Measurements from ENCODE around the gene SORT1.
"Not testable (repeated sequence)": the region's sequence is repeated elsewhere in the genome, so short reads cannot be mapped to it uniquely, and the experiment has no call there.

SORT1 gene

DNA sequence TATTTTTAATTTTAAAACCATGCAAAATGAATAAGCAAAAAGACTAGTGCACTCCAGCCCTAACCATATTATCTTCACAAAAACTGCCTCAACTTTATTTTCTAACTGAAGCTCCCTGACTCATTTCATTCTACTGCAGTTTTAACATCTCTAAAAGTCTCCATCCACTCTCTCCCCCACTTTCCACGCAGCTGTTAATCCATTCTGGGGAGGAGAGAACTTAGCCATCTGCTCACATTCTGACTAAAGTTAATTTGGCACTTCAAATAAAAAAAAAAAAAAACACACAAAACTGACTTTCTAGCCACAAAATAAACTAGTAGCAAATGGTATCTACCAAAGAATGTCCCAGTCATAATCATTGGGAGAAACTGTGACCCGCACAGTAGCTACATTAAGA, 85.5 kb downstream of the SORT1 start:
- Mint-ChIP-seq H3K9me3 (no peaks in the 10 kb centered on the region), H3K27me3 (peaks cover 18% of the 10 kb centered on the region), H3K36me3 (ENCODE audit: insufficient read depth) (no peaks in the 10 kb centered on the region), H3K4me3 (no peak overlapping the region), H3K27ac (ENCODE audit: low read depth) (no peak overlapping the region), H3K4me1 (no peaks in the 10 kb centered on the region)
- ATAC-seq (replicated peaks; ENCODE audit: extremely low read depth, poor library complexity, severe bottlenecking), result no peak
- DNase-seq (ENCODE audit: low spot score in 2 of 2), result no peak

DNA sequence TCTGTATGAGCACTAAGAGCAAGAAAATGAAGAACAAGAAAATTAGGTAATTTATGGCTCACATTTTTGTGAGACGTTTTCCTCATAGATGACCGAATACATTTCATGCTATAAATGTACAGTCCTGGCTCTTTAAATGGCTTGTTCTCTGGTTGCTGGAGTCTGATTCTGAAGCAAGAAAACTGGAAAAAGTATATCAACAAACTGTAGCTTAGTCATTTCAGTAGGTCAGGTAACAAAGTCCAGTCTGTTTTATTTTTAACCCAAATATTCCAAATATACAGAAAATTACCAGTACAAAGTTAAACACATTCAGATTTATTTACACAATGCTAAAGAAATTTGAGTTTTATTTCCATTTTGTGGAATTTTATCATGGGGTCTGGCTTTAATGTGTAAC, 88.4 kb downstream of the SORT1 start:
- DNase-seq (ENCODE audit: low spot score in 2 of 2) (no peak), ATAC-seq (replicated peaks; ENCODE audit: extremely low read depth, poor library complexity, severe bottlenecking) (no peak)
- H3K4me1 Mint-ChIP-seq, result no peaks in the 10 kb centered on the region
- no peaks in the 10 kb centered on the region for H3K36me3 Mint-ChIP-seq (ENCODE audit: insufficient read depth)
- H3K27ac Mint-ChIP-seq (ENCODE audit: low read depth), result no peak overlapping the region
- peaks cover 18% of the 10 kb centered on the region for H3K27me3 Mint-ChIP-seq
- H3K4me3 Mint-ChIP-seq, result no peak overlapping the region
- no peaks in the 10 kb centered on the region for H3K9me3 Mint-ChIP-seq

DNA sequence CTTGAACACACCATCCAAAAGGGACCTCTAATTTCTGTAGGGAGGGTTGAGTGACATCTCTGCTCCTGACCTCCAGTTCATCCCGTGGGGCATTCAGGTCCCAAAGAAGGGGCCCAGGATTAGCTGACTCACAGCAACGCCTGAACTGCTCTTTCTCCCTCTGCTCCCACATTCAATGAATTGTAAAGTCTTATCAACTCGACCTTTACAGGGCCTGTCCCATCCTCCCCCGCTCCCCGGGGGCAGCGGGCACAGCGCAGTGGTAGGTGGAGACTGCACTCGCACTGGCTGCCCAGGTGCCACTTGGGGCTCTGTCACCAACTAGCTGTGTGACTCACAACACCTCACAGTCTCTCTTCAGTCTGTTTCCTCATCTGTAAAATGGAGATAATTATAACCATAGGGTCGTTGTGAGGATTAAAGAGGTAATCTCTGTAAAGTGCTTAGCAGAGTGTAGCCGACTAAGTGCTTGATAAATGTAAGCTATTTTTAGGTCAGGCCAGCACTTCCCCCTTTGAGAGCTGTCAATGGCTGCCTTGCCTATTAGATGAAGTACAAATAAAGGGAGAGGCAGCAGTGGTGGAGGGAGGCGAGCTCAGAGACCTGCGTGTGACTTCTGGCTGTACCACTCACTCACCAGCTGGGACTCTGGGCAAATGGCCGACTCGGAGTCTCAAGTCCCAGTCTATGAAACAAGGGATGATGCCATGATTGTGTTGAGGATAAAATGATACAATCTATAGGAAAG, 90.3 kb downstream of the SORT1 start:
- Mint-ChIP-seq H3K27ac (ENCODE audit: low read depth) (no peak overlapping the region), H3K4me1 (no peaks in the 10 kb centered on the region), H3K4me3 (no peak overlapping the region), H3K36me3 (ENCODE audit: insufficient read depth) (no peaks in the 10 kb centered on the region), H3K9me3 (no peaks in the 10 kb centered on the region), H3K27me3 (peaks cover 18% of the 10 kb centered on the region)
- ATAC-seq (replicated peaks; ENCODE audit: extremely low read depth, poor library complexity, severe bottlenecking) (no peak), DNase-seq (ENCODE audit: low spot score in 2 of 2) (no peak)

DNA sequence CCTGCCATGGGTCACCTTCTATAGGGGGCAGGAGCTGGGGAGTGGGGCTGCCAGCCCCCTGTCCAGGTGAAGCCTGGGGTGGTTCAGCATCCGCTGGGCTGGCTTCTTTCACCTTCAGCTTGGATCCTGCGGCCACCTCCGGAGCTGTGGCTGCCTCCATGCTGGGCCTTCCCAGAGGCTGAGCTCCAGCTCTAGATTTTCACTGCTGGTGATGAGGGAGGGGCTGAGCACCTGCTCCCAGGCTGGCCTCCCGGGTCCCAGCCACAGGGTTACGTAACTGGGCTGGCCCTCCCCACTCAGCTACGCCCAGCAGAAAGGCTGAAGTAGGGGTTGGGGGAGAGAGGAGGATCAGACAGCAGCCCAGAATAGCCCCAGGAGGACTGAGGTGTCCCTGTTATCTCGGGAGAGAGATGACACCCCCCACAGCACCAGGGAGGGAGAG, 90.9 kb downstream of the SORT1 start, which contains the start of gene MYBPHL:
Gene MYBPHL (minus strand): TSS at position 180 of the 442 bp plus-strand sequence. CDS start 20 bp downstream, at position 160.
- Mint-ChIP-seq H3K36me3 (ENCODE audit: insufficient read depth) (no peaks in the 10 kb centered on the region), H3K4me3 (no peak within 1 kb of the TSS)

DNA sequence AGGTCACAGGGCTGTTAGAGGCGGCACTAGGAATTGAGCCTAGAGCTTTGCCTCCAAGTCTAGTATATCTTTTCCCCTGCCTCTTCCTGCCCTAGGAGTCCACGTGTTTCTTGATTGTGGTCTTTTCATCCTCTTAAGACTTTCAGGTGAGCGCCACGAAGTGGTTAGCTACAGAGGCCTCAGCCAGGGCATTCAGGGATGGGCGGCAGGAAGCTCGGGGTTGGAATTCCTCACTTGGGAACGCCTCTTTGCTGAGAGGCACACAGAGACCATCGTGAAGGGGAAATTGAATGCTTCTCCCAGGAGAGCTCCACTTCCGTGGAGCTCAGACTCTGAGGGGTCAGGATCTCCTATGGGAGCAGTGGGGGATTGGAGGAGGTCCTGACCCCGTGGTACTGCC, 91.7 kb downstream of the SORT1 start:
- H3K9me3 Mint-ChIP-seq; DNase-seq (ENCODE audit: low spot score in 2 of 2); ATAC-seq (replicated peaks; ENCODE audit: extremely low read depth, poor library complexity, severe bottlenecking); H3K27ac Mint-ChIP-seq (ENCODE audit: low read depth); H3K36me3 Mint-ChIP-seq (ENCODE audit: insufficient read depth); H3K4me1 Mint-ChIP-seq; H3K4me3 Mint-ChIP-seq: not testable (repeated sequence)
- H3K27me3 Mint-ChIP-seq, result peaks cover 18% of the 10 kb centered on the region

More for the DNA sequence above, 90.9 kb downstream of the SORT1 start, which contains the start of gene MYBPHL:
- no peaks in the 10 kb centered on the region for H3K9me3 Mint-ChIP-seq
- peaks cover 18% of the 10 kb centered on the region for H3K27me3 Mint-ChIP-seq
- no peaks in the 10 kb centered on the region for H3K4me1 Mint-ChIP-seq
- DNase-seq (ENCODE audit: low spot score in 2 of 2) (no peak), ATAC-seq (replicated peaks; ENCODE audit: extremely low read depth, poor library complexity, severe bottlenecking) (no peak)
- no peak within 1 kb of the TSS for H3K27ac Mint-ChIP-seq (ENCODE audit: low read depth)

DNA sequence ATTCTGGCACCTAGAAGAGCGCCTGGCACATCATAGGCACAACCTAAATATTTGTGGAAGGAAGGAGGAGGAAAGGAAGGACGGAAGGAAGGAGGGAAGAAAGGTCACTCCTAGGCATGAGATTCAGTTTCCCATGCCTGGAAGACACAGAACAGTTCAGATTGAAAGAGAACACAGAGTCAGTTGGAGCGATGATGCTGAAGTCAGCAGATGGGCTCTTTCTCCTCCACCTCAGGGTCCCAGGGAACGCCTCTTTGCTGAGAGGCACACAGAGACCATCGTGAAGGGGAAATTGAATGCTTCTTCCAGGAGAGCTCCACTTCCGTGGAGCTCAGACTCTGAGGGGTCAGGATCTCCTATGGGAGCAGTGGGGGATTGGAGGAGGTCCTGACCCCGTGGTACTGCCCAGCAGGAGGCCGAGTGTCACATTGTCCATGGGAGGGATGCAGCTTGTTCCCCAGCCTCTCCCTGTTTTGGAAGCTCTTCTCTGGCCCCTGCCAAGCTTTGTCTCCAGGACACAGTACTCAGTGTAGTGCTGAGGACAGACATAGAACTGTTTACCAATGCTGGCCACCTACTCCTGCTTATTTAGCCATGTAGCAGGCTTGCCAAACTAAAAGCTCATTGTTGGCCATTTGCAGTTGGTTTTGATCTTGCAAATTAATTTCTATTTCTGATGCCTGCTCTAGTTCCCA, 93.3 kb downstream of the SORT1 start:
- H3K4me1 Mint-ChIP-seq, result no peaks in the 10 kb centered on the region

DNA sequence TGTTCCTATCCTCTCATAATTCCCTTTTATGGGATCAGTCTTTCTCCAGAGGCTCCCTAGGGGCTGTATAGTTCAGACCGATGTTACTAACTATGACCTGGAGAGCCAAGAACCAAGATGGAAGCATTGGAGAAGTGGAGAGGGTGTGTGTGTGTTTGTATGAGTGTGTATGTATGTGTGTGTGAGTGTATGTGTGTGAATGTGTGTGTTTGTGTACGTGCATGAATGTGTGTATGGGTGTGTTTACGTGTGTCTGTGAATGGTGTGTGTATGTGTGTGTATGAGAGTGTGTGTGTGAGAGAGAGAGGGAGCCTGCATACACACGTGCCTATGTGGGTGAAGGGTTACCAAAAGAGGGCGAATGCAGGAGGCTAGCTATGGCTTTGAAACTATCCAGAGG, 95.8 kb downstream of the SORT1 start:
- DNase-seq (ENCODE audit: low spot score in 2 of 2) (no peak), ATAC-seq (replicated peaks; ENCODE audit: extremely low read depth, poor library complexity, severe bottlenecking) (no peak)
- Mint-ChIP-seq H3K9me3 (no peaks in the 10 kb centered on the region), H3K27me3 (peaks cover 18% of the 10 kb centered on the region), H3K36me3 (ENCODE audit: insufficient read depth) (no peaks in the 10 kb centered on the region), H3K4me3 (no peak overlapping the region), H3K4me1 (no peaks in the 10 kb centered on the region), H3K27ac (ENCODE audit: low read depth) (no peak overlapping the region)

More for the DNA sequence above, 93.3 kb downstream of the SORT1 start:
- no peaks in the 10 kb centered on the region for H3K9me3 Mint-ChIP-seq
- ATAC-seq (replicated peaks; ENCODE audit: extremely low read depth, poor library complexity, severe bottlenecking) (no peak), DNase-seq (ENCODE audit: low spot score in 2 of 2) (no peak)
- H3K36me3 Mint-ChIP-seq (ENCODE audit: insufficient read depth), result no peaks in the 10 kb centered on the region
- peaks cover 15% of the 10 kb centered on the region for H3K27me3 Mint-ChIP-seq
- no peak overlapping the region for H3K27ac Mint-ChIP-seq (ENCODE audit: low read depth)
- no peak overlapping the region for H3K4me3 Mint-ChIP-seq

DNA sequence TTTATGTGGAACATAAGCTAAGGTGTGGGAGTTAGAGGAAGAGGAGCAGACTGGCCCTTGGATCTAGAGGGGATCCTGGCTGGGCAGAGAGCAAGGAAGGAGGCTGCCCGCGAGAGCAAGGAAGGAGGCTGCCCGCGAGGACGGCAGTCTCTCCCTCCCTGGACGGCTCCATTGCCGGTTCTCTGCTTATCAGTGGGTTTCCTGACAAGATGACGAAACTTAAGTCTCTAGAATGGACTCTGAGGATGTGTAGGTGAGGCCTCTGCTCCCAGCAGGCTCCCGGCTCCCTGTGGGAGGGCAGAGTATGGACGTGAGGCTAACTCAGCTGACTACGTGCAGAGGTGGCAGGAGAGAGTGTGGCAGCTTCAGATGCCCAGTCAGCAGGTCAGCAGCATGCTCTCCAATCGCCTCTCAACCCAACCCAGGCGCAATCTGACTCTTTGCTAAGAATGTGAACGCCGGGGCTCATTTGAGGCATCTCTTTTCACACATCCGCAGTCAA, 97.0 kb downstream of the SORT1 start:
- H3K27ac Mint-ChIP-seq (ENCODE audit: low read depth), result no peak overlapping the region
- no peak overlapping the region for H3K4me3 Mint-ChIP-seq
- peaks cover 22% of the 10 kb centered on the region for H3K27me3 Mint-ChIP-seq
- no peaks in the 10 kb centered on the region for H3K9me3 Mint-ChIP-seq
- H3K36me3 Mint-ChIP-seq (ENCODE audit: insufficient read depth), result no peaks in the 10 kb centered on the region
- H3K4me1 Mint-ChIP-seq, result no peaks in the 10 kb centered on the region
- DNase-seq (ENCODE audit: low spot score in 2 of 2) (no peak), ATAC-seq (replicated peaks; ENCODE audit: extremely low read depth, poor library complexity, severe bottlenecking) (no peak)

DNA sequence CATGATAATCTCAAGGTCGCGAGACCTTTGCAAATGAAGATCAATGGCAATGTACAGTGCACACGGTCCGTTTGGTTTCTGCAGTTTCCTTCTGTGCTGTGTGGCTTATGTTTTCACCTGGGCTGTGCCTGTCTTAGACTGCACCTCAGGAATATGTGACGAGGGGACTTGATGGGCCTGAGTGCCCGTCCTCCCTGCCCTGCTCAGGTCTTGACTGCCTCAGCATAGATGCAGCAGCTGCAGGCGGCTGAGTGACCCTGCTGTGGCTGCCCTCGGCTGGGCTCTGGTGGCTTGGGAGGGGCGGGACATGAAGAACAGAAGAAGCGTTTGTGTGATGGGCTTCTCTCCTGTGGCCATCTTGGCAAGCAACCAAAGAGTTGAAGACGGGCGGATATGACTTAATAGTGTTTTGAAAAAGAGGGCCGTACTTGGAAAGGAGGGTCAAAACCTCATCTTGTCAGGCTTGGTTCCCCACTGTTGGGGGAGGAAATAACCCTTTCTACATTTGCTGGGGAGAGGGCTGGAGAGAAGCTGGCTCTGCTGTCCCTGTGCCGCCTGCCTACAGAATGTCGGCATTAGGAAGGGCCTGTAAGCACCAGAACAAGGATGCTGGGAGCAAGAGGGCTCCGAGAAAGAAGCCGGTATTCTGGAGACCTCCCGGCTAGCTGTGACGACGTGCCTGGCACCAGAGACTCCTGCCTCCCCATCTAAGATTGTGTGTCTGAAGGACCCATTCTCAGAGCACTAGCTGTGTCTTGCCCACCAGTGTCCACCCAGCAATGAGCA, 98.0 kb downstream of the SORT1 start:
- H3K4me3 Mint-ChIP-seq, result no peak overlapping the region
- ATAC-seq (replicated peaks; ENCODE audit: extremely low read depth, poor library complexity, severe bottlenecking) (no peak), DNase-seq (ENCODE audit: low spot score in 2 of 2) (no peak)
- H3K27me3 Mint-ChIP-seq, result peaks cover 31% of the 10 kb centered on the region
- H3K27ac Mint-ChIP-seq (ENCODE audit: low read depth), result no peak overlapping the region
- no peaks in the 10 kb centered on the region for H3K9me3 Mint-ChIP-seq
- H3K4me1 Mint-ChIP-seq, result no peaks in the 10 kb centered on the region
- H3K36me3 Mint-ChIP-seq (ENCODE audit: insufficient read depth), result no peaks in the 10 kb centered on the region

DNA sequence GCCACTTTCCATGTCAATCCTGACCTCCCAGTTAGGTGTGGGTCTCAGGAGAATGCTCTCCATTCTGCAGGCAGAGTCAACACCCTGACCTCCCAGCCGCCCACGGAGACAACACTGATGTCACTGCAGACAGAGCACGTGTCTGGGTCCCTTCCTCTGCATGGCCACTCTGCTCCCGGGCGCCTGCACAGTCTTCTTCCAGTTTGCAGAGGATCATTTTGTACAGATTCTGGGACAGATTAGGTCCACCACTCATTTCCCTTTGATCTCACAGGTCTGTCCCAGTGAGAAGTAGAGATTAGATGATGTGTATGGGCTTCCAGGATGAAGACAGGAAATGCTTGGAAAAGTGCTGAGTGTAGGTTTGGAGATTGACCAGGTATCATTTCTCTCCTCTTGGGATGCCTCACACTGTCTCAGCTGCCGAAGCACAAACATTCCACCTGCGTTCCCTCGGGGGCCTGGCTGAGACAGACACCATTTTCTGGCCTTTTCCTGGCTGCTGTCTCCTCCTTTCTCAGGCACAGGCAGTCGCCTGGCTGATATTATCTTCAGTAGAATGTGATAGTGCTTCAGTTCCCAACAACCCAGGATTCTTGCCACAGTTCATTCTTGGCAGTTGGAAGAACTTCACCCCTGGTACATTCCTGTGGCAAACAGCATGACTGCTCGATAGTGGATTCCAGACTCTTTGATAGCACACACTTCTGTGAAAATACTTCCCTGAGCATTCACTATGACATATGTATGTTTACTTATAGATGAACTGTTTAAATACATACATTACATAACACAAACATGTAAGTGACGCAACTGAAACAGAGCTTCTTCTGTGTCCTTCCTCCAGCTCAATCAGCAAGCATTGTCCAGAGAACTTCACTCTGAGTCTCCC, 98.8 kb downstream of the SORT1 start:
- ATAC-seq (replicated peaks; ENCODE audit: extremely low read depth, poor library complexity, severe bottlenecking) (no peak), DNase-seq (ENCODE audit: low spot score in 2 of 2) (no peak)
- Mint-ChIP-seq H3K4me1 (no peaks in the 10 kb centered on the region), H3K9me3 (no peaks in the 10 kb centered on the region), H3K27me3 (peaks cover 40% of the 10 kb centered on the region), H3K36me3 (ENCODE audit: insufficient read depth) (no peaks in the 10 kb centered on the region), H3K27ac (ENCODE audit: low read depth) (no peak overlapping the region), H3K4me3 (no peak overlapping the region)

DNA sequence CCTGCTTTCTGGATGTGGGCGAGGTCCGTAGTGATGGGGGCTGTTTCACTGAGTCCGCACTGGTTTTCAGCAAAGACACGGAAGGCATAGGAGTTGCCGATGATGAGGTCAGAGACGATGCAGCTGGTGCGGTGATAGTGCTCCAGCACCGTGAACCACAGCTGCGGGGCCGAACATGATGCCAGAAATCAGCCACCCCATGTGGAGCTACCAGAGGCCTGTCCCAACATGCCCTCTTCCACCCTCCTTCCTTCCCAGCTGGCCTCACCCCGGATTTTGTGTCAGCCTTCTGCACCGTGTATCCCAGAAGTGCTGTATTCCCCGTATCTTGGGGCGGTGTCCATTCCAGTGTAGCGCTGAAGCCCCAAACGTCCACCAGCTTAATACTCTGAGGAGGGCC, 100.9 kb downstream of the SORT1 start:
- DNase-seq (ENCODE audit: low spot score in 2 of 2) (no peak), ATAC-seq (replicated peaks; ENCODE audit: extremely low read depth, poor library complexity, severe bottlenecking) (no peak)
- H3K4me3 Mint-ChIP-seq, result no peak overlapping the region
- H3K4me1 Mint-ChIP-seq, result no peaks in the 10 kb centered on the region
- no peaks in the 10 kb centered on the region for H3K9me3 Mint-ChIP-seq
- no peaks in the 10 kb centered on the region for H3K36me3 Mint-ChIP-seq (ENCODE audit: insufficient read depth)
- H3K27ac Mint-ChIP-seq (ENCODE audit: low read depth), result no peak overlapping the region
- peaks cover 60% of the 10 kb centered on the region for H3K27me3 Mint-ChIP-seq

All from central memory CD8-positive, alpha-beta T cell (primary cell).